Measurements from ENCODE around the gene GCH1. TPM values are rescaled to one million over a fixed set of nuclear protein-coding genes. Genes with fewer than 3 reads are reported as not detected.
A peak's percentile ranks its signal among the peaks of the same experiment; 100 is the strongest.

The GCH1 gene
- polyA plus RNA-seq, 1 experiment: 1.3 TPM

DNA sequence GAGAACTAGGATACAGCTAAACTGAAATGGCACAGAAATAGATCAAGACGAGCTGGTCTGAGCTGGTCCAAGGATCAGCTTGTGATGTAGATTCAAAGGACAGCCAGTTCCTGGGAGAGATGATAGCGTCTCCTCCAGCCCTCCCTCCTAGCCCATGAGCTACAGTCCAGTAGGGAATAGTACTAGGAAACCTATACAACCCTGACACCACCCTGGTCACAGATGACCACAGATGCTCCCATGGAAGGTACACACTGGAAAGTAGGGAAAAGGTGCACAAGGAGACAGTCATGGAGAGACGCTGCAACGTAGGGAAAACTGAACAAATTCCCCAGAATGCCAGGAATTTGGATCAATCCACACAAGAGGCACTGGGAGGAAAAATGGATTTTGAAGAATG lies 6.9 kb downstream of the GCH1 start:
- Histone ChIP-seq H3K4me3 (ENCODE audit: low read depth, low read length) (no peak overlapping the region), H3K27me3 (ENCODE audit: control insufficient read depth, insufficient read depth, low read length) (no peaks in the 10 kb centered on the region; the same call in 1 of the 2 replicates), H3K36me3 (ENCODE audit: control insufficient read depth, insufficient read depth, low read length) (no peaks in the 10 kb centered on the region)
- TF ChIP-seq, protein P1, sequence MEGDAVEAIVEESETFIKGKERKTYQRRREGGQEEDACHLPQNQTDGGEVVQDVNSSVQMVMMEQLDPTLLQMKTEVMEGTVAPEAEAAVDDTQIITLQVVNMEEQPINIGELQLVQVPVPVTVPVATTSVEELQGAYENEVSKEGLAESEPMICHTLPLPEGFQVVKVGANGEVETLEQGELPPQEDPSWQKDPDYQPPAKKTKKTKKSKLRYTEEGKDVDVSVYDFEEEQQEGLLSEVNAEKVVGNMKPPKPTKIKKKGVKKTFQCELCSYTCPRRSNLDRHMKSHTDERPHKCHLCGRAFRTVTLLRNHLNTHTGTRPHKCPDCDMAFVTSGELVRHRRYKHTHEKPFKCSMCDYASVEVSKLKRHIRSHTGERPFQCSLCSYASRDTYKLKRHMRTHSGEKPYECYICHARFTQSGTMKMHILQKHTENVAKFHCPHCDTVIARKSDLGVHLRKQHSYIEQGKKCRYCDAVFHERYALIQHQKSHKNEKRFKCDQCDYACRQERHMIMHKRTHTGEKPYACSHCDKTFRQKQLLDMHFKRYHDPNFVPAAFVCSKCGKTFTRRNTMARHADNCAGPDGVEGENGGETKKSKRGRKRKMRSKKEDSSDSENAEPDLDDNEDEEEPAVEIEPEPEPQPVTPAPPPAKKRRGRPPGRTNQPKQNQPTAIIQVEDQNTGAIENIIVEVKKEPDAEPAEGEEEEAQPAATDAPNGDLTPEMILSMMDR (IDR thresholded peaks at IDR 0.05; ENCODE audit: insufficient read depth, low read depth, low read length): no peak
- POLR2A ChIA-PET: no interaction called here
- no peak for DNase-seq (ENCODE audit: low read depth)
- CTCF ChIA-PET: interaction anchor here (0.6 kb wide), 1 partner anchor 76 kb away, joined by 3 read pairs; no protein-coding TSS in a partner anchor

DNA sequence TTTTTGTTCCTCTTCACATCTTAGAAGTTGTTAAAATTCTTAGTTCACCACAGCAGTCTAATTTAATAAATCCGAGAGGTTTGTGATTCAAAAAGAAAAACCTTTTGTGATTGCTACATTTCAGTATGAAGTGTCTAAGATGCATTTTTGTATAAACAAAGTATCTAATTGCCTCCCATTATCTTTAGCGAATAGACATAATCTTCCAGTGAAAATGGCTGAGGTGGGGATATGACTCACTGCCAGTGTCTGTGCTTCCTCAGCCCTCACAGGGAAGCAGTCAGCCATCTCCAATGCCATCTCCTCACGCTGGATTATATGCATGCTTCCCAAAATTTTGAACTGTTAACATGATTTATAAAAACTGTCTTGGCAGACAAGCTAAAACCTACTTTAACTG lies 7.6 kb downstream of the GCH1 start:
- ChIA-PET POLR2A (no interaction called here), CTCF (no interaction called here)
- Histone ChIP-seq H3K27me3 (ENCODE audit: control insufficient read depth, insufficient read depth, low read length) (no peaks in the 10 kb centered on the region; the same call in 1 of the 2 replicates), H3K36me3 (ENCODE audit: control insufficient read depth, insufficient read depth, low read length) (no peaks in the 10 kb centered on the region), H3K4me3 (ENCODE audit: low read depth, low read length) (no peak overlapping the region)
- DNase-seq (ENCODE audit: low read depth): no peak
- TF ChIP-seq, protein P1 (IDR thresholded peaks at IDR 0.05; ENCODE audit: insufficient read depth, low read depth, low read length): no peak

DNA sequence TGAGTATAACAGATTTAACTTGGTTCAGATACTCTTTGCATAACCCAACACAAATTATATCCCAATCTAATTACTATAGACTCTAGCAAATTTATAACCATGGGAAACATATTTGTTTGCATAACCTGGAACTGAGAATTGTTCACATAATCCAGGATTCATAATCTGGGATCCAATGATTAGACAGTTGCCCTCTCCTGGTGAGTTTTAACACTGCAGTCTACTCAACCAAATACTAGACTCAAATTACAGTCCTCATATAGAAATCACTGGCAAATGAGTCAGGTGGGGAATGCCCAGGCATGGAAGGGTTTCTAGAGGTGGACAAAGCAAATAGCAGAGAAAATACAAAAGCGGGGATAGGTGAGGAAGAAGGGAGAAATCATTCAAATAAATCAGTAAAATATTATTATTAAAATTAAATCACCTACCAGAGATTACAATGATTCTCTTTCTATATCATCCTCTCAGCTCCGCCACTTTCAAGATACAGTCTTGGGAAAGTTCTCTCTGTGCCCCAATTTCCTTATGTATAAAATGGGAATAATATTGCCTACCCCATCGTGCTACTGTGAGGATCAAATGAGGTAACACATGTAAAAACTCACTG lies 9.4 kb downstream of the GCH1 start:
- POLR2A ChIA-PET: no interaction called here
- CTCF ChIA-PET: interaction anchor here (0.7 to 2.9 kb wide), 3 partner anchors 9 to 27 kb away, joined by 3 to 10 read pairs (median 3); partner anchors contain the start of gene GCH1

DNA sequence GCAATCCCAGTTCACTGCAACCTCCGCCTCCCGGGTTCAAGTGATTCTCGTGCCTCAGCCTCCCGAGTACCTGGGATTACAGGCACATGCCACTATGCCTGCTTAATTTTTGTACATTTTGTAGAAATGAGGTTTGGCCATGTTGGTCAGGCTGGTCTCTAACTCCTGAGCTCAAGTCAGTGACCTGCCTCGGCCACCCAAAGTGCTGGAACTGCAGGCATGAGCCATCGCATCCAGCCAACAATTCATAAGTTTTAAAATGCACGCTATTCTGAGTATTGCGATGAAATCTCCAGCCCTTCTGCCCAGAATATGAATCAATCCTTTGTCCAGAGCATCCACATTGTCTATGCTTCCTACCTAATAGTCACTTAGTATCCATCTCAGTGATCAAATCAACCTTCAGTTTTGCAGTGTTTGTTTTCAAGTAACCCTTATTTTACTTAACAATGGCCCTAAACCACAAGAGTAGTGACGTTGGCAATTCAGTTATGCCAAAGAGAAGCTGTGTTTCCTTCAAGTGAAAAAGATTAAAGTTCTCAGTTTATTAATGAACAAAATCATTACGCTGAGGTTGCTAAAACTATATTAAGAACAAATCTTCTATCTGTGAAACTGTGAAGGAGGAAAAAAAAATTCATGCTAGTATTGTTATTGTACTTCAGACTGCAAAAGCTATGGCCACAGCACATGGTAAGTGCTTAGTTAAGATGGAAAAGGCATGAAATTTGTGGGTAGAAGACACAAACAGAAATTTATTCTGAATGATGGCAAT lies 11.0 kb downstream of the GCH1 start:
- no peak overlapping the region for H3K4me3 ChIP-seq (ENCODE audit: low read depth, low read length)
- no peak for DNase-seq (ENCODE audit: low read depth)
- POLR2A ChIA-PET: no interaction called here
- no peaks in the 10 kb centered on the region for H3K36me3 ChIP-seq (ENCODE audit: control insufficient read depth, insufficient read depth, low read length)
- TF ChIP-seq, protein P1 (IDR thresholded peaks at IDR 0.05; ENCODE audit: insufficient read depth, low read depth, low read length): no peak
- no peaks in the 10 kb centered on the region; the same call in none of the 2 replicates for H3K27me3 ChIP-seq (ENCODE audit: control insufficient read depth, insufficient read depth, low read length)
- CTCF ChIA-PET: interaction anchor here (0.8 to 2.9 kb wide), 2 partner anchors 10 to 402 kb away, joined by 3 to 10 read pairs; no protein-coding TSS in a partner anchor

More for the DNA sequence above, 9.4 kb downstream of the GCH1 start:
- no peak overlapping the region for H3K4me3 ChIP-seq (ENCODE audit: low read depth, low read length)
- H3K27me3 ChIP-seq (ENCODE audit: control insufficient read depth, insufficient read depth, low read length): no peaks in the 10 kb centered on the region; the same call in 1 of the 2 replicates
- TF ChIP-seq, protein P1 (IDR thresholded peaks at IDR 0.05; ENCODE audit: insufficient read depth, low read depth, low read length): peak; percentile 80
- H3K36me3 ChIP-seq (ENCODE audit: control insufficient read depth, insufficient read depth, low read length): no peaks in the 10 kb centered on the region
- no peak for DNase-seq (ENCODE audit: low read depth)

DNA sequence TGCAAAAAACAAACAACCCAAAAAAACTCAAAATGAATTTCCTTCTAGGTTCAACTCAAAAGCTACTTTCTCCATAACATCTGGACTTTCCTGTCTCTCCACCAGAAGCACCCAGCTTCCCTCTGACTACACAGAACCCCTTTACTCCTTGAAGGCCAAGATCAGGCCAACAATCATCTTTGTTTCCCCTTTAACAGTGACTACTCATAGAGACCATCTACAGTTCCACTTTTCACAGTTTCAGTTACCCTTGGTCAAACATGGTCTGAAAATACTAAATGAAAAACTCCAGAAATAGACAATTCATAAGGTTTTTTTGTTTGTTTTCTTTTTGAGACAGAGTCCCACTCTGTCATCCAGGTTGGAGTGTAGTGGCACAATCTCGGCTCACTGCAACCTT lies 11.8 kb downstream of the GCH1 start:
- ChIA-PET CTCF (interaction anchor here (0.6 kb wide), 1 partner anchor 57 kb away, joined by 3 read pairs; no protein-coding TSS in a partner anchor), POLR2A (no interaction called here)
- TF ChIP-seq, protein P1 (IDR thresholded peaks at IDR 0.05; ENCODE audit: insufficient read depth, low read depth, low read length): no peak
- no peaks in the 10 kb centered on the region; the same call in none of the 2 replicates for H3K27me3 ChIP-seq (ENCODE audit: control insufficient read depth, insufficient read depth, low read length)
- DNase-seq (ENCODE audit: low read depth): no peak
- H3K36me3 ChIP-seq (ENCODE audit: control insufficient read depth, insufficient read depth, low read length): no peaks in the 10 kb centered on the region
- H3K4me3 ChIP-seq (ENCODE audit: low read depth, low read length): no peak overlapping the region

All from BJ (cell line).